ENCODE measurements around the gene SSBP2. TPM values are rescaled to one million over a fixed set of nuclear protein-coding genes. Genes with fewer than 3 reads are reported as not detected.
"Not testable (repeated sequence)": the region's sequence is repeated elsewhere in the genome, so short reads cannot be mapped to it uniquely, and the experiment has no call there.

Gene SSBP2
- total RNA-seq, 1 donor from 2014 or later, result 146 TPM

- Mint-ChIP-seq H3K36me3 (ENCODE audit: unreplicated experiment) (peaks cover 21% of the 10 kb centered on the region), H3K27ac (ENCODE audit: unreplicated experiment) (no peak overlapping the region), H3K27me3 (ENCODE audit: unreplicated experiment) (no peaks in the 10 kb centered on the region), H3K9me3 (ENCODE audit: unreplicated experiment) (peaks cover 11% of the 10 kb centered on the region), H3K4me1 (ENCODE audit: low read depth, unreplicated experiment) (no peaks in the 10 kb centered on the region), H3K4me3 (ENCODE audit: unreplicated experiment) (no peak overlapping the region)
- no peak for TF ChIP-seq CTCF (IDR thresholded peaks at IDR 0.05; ENCODE audit: partially characterized antibody, unreplicated experiment)
- DNase-seq, result no peak
Measured at GRCh38 chr5:81685471-81685870, 65.4 kb downstream of the SSBP2 start.

GRCh38 chr5:81679885-81680284 lies 71.0 kb downstream of the SSBP2 start:
- H3K9me3 Mint-ChIP-seq (ENCODE audit: unreplicated experiment), result peaks cover 3% of the 10 kb centered on the region
- H3K36me3 Mint-ChIP-seq (ENCODE audit: unreplicated experiment), result no peaks in the 10 kb centered on the region
- H3K4me3 Mint-ChIP-seq (ENCODE audit: unreplicated experiment), result no peak overlapping the region
- H3K4me1 Mint-ChIP-seq (ENCODE audit: low read depth, unreplicated experiment), result peaks cover 3% of the 10 kb centered on the region
- no peak for DNase-seq
- no peaks in the 10 kb centered on the region for H3K27me3 Mint-ChIP-seq (ENCODE audit: unreplicated experiment)
- no peak overlapping the region for H3K27ac Mint-ChIP-seq (ENCODE audit: unreplicated experiment)
- TF ChIP-seq CTCF (IDR thresholded peaks at IDR 0.05; ENCODE audit: partially characterized antibody, unreplicated experiment), result no peak

GRCh38 chr5:81675420-81675819 lies 75.5 kb downstream of the SSBP2 start:
- Mint-ChIP-seq H3K27ac (ENCODE audit: unreplicated experiment) (no peak overlapping the region), H3K36me3 (ENCODE audit: unreplicated experiment) (no peaks in the 10 kb centered on the region), H3K4me1 (ENCODE audit: low read depth, unreplicated experiment) (peaks cover 6% of the 10 kb centered on the region), H3K27me3 (ENCODE audit: unreplicated experiment) (no peaks in the 10 kb centered on the region), H3K4me3 (ENCODE audit: unreplicated experiment) (no peak overlapping the region), H3K9me3 (ENCODE audit: unreplicated experiment) (no peaks in the 10 kb centered on the region)
- no peak for DNase-seq
- no peak for TF ChIP-seq CTCF (IDR thresholded peaks at IDR 0.05; ENCODE audit: partially characterized antibody, unreplicated experiment)

- no peak for DNase-seq
- peaks cover 16% of the 10 kb centered on the region for H3K4me1 Mint-ChIP-seq (ENCODE audit: low read depth, unreplicated experiment)
Measured at GRCh38 chr5:81665795-81666194, 85.1 kb downstream of the SSBP2 start.

GRCh38 chr5:81660624-81661023 lies 90.3 kb downstream of the SSBP2 start:
- H3K4me3 Mint-ChIP-seq (ENCODE audit: unreplicated experiment); H3K4me1 Mint-ChIP-seq (ENCODE audit: low read depth, unreplicated experiment); H3K36me3 Mint-ChIP-seq (ENCODE audit: unreplicated experiment); H3K9me3 Mint-ChIP-seq (ENCODE audit: unreplicated experiment); DNase-seq; H3K27ac Mint-ChIP-seq (ENCODE audit: unreplicated experiment); H3K27me3 Mint-ChIP-seq (ENCODE audit: unreplicated experiment): not testable (repeated sequence)

More at GRCh38 chr5:81665795-81666194, 85.1 kb downstream of the SSBP2 start:
- H3K27ac Mint-ChIP-seq (ENCODE audit: unreplicated experiment), result no peak overlapping the region
- TF ChIP-seq CTCF (IDR thresholded peaks at IDR 0.05; ENCODE audit: partially characterized antibody, unreplicated experiment), result no peak
- peaks cover under 1% of the 10 kb centered on the region for H3K36me3 Mint-ChIP-seq (ENCODE audit: unreplicated experiment)
- peaks cover 3% of the 10 kb centered on the region for H3K27me3 Mint-ChIP-seq (ENCODE audit: unreplicated experiment)
- peaks cover 2% of the 10 kb centered on the region for H3K9me3 Mint-ChIP-seq (ENCODE audit: unreplicated experiment)
- no peak overlapping the region for H3K4me3 Mint-ChIP-seq (ENCODE audit: unreplicated experiment)

- no peak for DNase-seq
- H3K36me3 Mint-ChIP-seq (ENCODE audit: unreplicated experiment), result peaks cover 10% of the 10 kb centered on the region
- no peak overlapping the region for H3K27ac Mint-ChIP-seq (ENCODE audit: unreplicated experiment)
- H3K9me3 Mint-ChIP-seq (ENCODE audit: unreplicated experiment), result peaks cover 2% of the 10 kb centered on the region
- H3K27me3 Mint-ChIP-seq (ENCODE audit: unreplicated experiment), result no peaks in the 10 kb centered on the region
- H3K4me1 Mint-ChIP-seq (ENCODE audit: low read depth, unreplicated experiment), result no peaks in the 10 kb centered on the region
- TF ChIP-seq CTCF (IDR thresholded peaks at IDR 0.05; ENCODE audit: partially characterized antibody, unreplicated experiment), result no peak
- H3K4me3 Mint-ChIP-seq (ENCODE audit: unreplicated experiment), result no peak overlapping the region
Measured at GRCh38 chr5:81657386-81657785, 93.5 kb downstream of the SSBP2 start.
